Effector memory CD4-positive, alpha-beta T cell (primary cell): ENCODE measurements around the gene SPATA31C2.
"Not testable (repeated sequence)": the region's sequence is repeated elsewhere in the genome, so short reads cannot be mapped to it uniquely, and the experiment has no call there.

Experiments
- DNase-seq, 3 donors: peaks; one replicate each; pipeline ENCODE4 v3.0.0-alpha.2; 2020
- H3K27ac ChIP-seq: 2 replicates; pipeline ENCODE4 v1.7.0; 2013; ENCODE audit warnings: mild to moderate bottlenecking, low read length, moderate library complexity; ENCODE audit not compliant: insufficient read depth, poor library complexity, severe bottlenecking
- H3K27me3 ChIP-seq: replicated peaks from 2 replicates; pipeline ENCODE4 v1.7.0; 2013; ENCODE audit warnings: mild to moderate bottlenecking, low read length; ENCODE audit not compliant: insufficient read depth, control insufficient read depth, poor library complexity, severe bottlenecking
- H3K36me3 ChIP-seq: 2 replicates; pipeline ENCODE4 v1.7.0; 2013; ENCODE audit warnings: mild to moderate bottlenecking, low read length, moderate library complexity; ENCODE audit not compliant: control insufficient read depth, insufficient read depth
- H3K4me1 ChIP-seq: 2 replicates; pipeline ENCODE4 v1.7.0; 2013; ENCODE audit warnings: low read length, mild to moderate bottlenecking; ENCODE audit not compliant: control insufficient read depth, insufficient read depth, poor library complexity, severe bottlenecking
- H3K4me3 ChIP-seq: 2 replicates; pipeline ENCODE4 v1.7.0; 2013; ENCODE audit warnings: low read length, low read depth, mild to moderate bottlenecking; ENCODE audit not compliant: insufficient read depth, poor library complexity, severe bottlenecking
- H3K9me3 ChIP-seq: 2 replicates; pipeline ENCODE4 v1.7.0; 2013; ENCODE audit warnings: mild to moderate bottlenecking, low read length, moderate library complexity; ENCODE audit not compliant: control insufficient read depth

The SPATA31C2 gene

DNA sequence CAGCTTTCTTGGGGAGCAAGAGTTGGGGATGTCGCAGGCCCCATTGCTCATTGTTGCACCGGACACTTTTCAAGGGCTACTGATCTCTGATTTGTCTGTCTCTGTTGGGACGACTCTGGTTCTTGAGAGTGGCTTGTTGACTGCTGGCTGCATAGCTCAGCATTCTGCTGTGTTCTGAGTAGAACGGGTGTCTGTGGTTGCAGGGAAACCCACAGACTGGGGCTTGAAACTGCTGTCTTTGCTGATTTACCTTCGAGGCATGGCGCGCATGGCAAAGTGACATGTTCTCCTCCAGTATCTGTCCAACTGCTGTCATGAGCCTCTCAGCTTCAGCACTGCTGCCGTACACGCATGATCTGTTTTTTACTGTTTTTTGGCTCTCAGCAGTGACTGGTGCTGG, 8.7 kb downstream of the SPATA31C2 start:
- not testable (repeated sequence) for H3K27me3 ChIP-seq, H3K4me3 ChIP-seq, H3K36me3 ChIP-seq, H3K9me3 ChIP-seq, DNase-seq, H3K4me1 ChIP-seq, H3K27ac ChIP-seq

GRCh38 chr9:88127700-88128300, 10.5 kb downstream of the SPATA31C2 start:
- H3K27me3 ChIP-seq, H3K36me3 ChIP-seq, H3K27ac ChIP-seq, H3K4me1 ChIP-seq, DNase-seq, H3K9me3 ChIP-seq, H3K4me3 ChIP-seq: not testable (repeated sequence)

DNA sequence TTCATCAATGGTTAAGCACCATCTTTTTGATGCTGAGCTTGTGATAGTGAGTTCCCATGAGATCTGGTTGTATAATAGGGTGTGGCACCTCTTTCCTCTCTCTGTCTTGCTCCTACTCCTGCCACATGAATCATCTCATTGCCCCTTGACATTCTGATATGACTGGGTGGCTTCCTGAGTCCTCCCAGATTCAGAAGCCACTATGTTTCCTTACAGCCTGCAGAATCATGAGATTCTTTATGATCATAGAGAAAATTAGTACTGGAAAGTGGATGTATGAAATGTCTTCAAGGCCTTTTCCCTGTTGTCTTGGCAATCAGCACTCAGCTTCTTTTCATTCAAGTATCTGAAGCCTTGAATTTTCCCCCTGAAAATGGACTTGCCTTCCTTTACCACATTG, 14.9 kb downstream of the SPATA31C2 start:
- H3K4me3 ChIP-seq, DNase-seq, H3K4me1 ChIP-seq, H3K9me3 ChIP-seq, H3K27me3 ChIP-seq, H3K27ac ChIP-seq, H3K36me3 ChIP-seq: not testable (repeated sequence)

GRCh38 chr9:88118121-88118520, 20.2 kb downstream of the SPATA31C2 start:
- not testable (repeated sequence) for H3K27me3 ChIP-seq, H3K9me3 ChIP-seq, H3K4me1 ChIP-seq, H3K27ac ChIP-seq, H3K36me3 ChIP-seq, H3K4me3 ChIP-seq, DNase-seq

DNA sequence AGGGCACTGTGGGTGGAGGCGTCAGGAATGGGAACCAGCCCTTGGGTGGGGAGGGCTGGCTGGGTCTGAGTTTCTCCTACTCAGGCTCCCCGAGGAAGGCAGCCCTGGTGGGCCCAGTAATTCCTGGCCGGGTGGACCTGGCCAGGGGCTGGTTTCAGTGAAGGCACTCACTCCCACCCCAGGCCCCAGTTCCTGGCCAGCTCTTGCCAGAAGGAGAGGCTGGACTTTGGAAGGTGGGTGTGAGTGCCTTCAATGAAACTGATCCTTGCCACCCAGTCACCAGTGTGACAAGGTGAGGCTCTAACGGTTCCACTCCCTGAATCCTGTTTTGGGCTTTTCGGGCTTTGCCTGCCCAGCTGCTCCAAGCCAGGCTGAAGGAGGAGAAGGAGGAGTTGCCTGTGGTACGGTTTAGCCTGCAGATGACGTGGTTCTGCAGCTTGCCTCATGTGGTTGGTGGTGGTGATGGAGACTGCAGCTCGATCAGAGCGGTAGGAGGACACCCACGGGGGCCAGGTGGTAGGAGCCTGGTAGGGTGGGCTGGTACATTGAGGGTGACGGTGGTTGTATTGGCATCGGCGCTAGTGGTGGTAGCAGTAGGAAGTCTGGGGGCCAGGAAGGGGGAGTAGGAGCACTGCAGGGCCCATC, 23.2 kb downstream of the SPATA31C2 start:
- not testable (repeated sequence) for H3K4me1 ChIP-seq, H3K4me3 ChIP-seq, H3K36me3 ChIP-seq, H3K9me3 ChIP-seq, DNase-seq, H3K27me3 ChIP-seq, H3K27ac ChIP-seq

DNA sequence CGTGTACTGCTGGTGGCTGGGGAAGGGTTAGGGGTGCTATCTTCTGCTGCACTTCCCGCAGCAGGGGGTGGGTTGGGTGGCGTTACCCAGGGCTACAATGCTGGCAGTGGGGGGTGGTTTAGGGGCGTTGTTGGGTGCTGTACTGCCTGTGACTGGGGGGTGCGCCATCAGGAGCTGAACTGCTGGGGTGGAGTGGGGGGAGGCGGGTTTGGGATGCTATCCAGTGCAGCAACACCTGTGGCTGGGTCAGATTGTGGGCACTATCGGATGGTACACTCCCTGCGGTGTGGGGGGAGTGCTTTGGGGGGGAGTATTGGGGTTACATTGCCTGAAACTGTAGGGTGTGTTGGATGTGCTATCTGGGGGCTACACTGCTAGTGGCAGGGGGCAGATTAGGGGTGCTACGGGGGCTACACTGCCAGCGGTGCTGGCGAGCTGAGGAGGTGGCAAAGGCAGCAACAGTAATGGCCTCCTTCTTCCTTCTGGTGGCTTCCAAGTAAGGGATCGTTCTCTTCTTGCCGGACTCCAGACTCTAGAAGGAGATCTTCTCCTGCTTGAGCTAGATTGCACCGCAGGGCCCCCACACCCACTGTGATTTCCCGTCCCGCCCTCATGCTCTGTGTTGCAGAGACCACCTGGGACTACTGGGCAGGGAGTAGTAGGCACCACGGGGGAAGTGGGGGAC, 23.9 kb downstream of the SPATA31C2 start:
- H3K4me3 ChIP-seq, DNase-seq, H3K9me3 ChIP-seq, H3K36me3 ChIP-seq, H3K4me1 ChIP-seq, H3K27me3 ChIP-seq, H3K27ac ChIP-seq: not testable (repeated sequence)

DNA sequence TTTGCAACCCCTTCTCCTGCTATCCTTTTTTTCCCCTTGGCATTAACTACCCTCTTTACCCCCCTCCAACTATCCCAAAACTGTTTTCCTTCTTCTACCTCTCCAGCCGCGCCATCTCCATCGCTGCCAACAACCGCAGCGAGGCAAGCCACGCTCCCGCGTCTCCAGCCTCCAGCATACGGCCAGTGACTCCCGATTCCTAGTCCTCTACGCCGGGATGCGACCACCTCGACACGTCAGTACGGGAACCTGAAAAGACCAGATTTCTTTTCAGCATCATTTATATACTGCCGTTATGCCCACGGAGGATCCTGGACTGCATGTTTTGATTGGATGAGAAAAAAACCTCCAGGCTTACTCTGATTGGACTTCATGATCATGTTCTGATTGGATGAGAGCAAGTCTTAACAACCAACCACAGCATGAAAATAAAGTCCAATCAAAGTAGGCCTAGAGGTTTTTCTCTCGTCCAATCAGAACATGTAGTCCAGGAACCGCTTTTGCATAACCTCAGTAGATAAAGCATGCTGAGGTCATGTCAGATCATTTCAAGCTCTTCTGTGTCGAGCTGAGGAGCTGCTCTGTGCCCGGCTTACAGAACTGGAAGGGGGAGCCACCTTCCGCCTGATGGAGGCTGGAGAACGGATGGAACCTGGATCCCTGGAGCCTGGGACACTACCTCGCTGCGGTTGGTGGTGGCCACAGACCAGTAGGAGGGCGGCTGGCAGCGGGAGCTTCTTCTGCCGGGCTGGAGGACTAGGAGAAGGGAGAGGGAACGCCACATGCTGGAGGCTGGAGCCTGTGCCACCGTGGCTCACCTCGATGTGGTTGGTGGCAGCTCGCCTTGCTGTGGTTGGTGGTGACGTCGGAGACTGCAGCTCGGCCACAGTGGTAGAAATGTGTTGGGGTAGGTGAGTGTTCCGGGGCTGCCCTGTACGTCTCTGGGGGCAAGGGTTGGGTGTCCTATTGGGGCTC, 24.8 kb downstream of the SPATA31C2 start:
- not testable (repeated sequence) for H3K36me3 ChIP-seq, DNase-seq, H3K27me3 ChIP-seq, H3K9me3 ChIP-seq, H3K4me1 ChIP-seq, H3K27ac ChIP-seq, H3K4me3 ChIP-seq

GRCh38 chr9:88110026-88110425, 28.2 kb downstream of the SPATA31C2 start:
- DNase-seq = no peak
- Histone ChIP-seq H3K27ac (no peak overlapping the region), H3K4me3 (no peak overlapping the region), H3K9me3 (no peaks in the 10 kb centered on the region), H3K27me3 (peaks cover 4% of the 10 kb centered on the region), H3K4me1 (no peaks in the 10 kb centered on the region), H3K36me3 (no peaks in the 10 kb centered on the region)

- H3K4me1 ChIP-seq = no peaks in the 10 kb centered on the region
- peaks cover 4% of the 10 kb centered on the region for H3K27me3 ChIP-seq
- H3K9me3 ChIP-seq = no peaks in the 10 kb centered on the region
- H3K36me3 ChIP-seq = no peaks in the 10 kb centered on the region
- DNase-seq = no peak
- no peak overlapping the region for H3K27ac ChIP-seq
- H3K4me3 ChIP-seq = no peak overlapping the region
These were observed 29.5 kb downstream of the SPATA31C2 start for GRCh38 chr9:88108779-88109178.
